Measurements from ENCODE around the gene JMJD7. TPM values are rescaled to one million over a fixed set of nuclear protein-coding genes. Genes with fewer than 3 reads are reported as not detected.

JMJD7 gene
- total RNA-seq, 4 donors from 2014 or later, result 45.4 to 88.3 (median 60.9) TPM

- Histone ChIP-seq H3K27ac (peak overlapping the region; percentile 87), H3K4me1 (peaks cover 61% of the 10 kb centered on the region), H3K36me3 (peaks cover under 1% of the 10 kb centered on the region), H3K27me3 (no peaks in the 10 kb centered on the region), H3K4me3 (no peak overlapping the region), H3K9me3 (no peaks in the 10 kb centered on the region)
- TF ChIP-seq EP300 (IDR thresholded peaks at IDR 0.05) (no peak), POLR2AphosphoS5 (IDR thresholded peaks at IDR 0.05) (peak in 1 of 3 donors; percentile 28), CTCF (IDR thresholded peaks at IDR 0.05) (no peak)
- DNase-seq (ENCODE audit: low spot score in 2 of 2), result peak in 1 of 2 donors; percentile 74
- 52% methylated on average over 7 of the region's 10 CpGs for WGBS
Measured at GRCh38 chr15:41806291-41807181, 21.4 kb upstream of the JMJD7 start.

- Histone ChIP-seq H3K36me3 (peaks cover 23% of the 10 kb centered on the region), H3K27me3 (no peaks in the 10 kb centered on the region), H3K4me1 (peaks cover 49% of the 10 kb centered on the region), H3K27ac (no peak overlapping the region), H3K4me3 (no peak overlapping the region), H3K9me3 (no peaks in the 10 kb centered on the region)
- 62% methylated on average over 2 of the region's 2 CpGs for WGBS
- TF ChIP-seq POLR2AphosphoS5 (IDR thresholded peaks at IDR 0.05) (no peak), CTCF (IDR thresholded peaks at IDR 0.05) (no peak)
- DNase-seq (ENCODE audit: low spot score in 2 of 2), result no peak
Measured at GRCh38 chr15:41809121-41809520, 18.8 kb upstream of the JMJD7 start.

- no peak for TF ChIP-seq POLR2A (IDR thresholded peaks at IDR 0.05)
- TF ChIP-seq CTCF (IDR thresholded peaks at IDR 0.05), result no peak
- no peak for TF ChIP-seq EP300 (IDR thresholded peaks at IDR 0.05)
- TF ChIP-seq POLR2AphosphoS5 (IDR thresholded peaks at IDR 0.05), result no peak
- 54% methylated on average over 10 of the region's 12 CpGs for WGBS
- H3K4me3 ChIP-seq, result no peak overlapping the region
- H3K4me1 ChIP-seq, result peaks cover 45% of the 10 kb centered on the region
- H3K27ac ChIP-seq, result no peak overlapping the region
- H3K36me3 ChIP-seq, result peaks cover 29% of the 10 kb centered on the region
- no peak for DNase-seq (ENCODE audit: low spot score in 2 of 2)
- H3K27me3 ChIP-seq, result no peaks in the 10 kb centered on the region
- no peaks in the 10 kb centered on the region for H3K9me3 ChIP-seq
Measured at GRCh38 chr15:41809526-41810220, 18.2 kb upstream of the JMJD7 start.

- WGBS, result 96% methylated on average over 2 of the region's 5 CpGs
- no peak for TF ChIP-seq CTCF (IDR thresholded peaks at IDR 0.05)
- TF ChIP-seq EP300 (IDR thresholded peaks at IDR 0.05), result no peak
- no peak for TF ChIP-seq POLR2A (IDR thresholded peaks at IDR 0.05)
- no peak for TF ChIP-seq POLR2AphosphoS5 (IDR thresholded peaks at IDR 0.05)
- Histone ChIP-seq H3K4me1 (peaks cover 34% of the 10 kb centered on the region), H3K36me3 (peaks cover 41% of the 10 kb centered on the region), H3K9me3 (no peaks in the 10 kb centered on the region), H3K27me3 (no peaks in the 10 kb centered on the region), H3K4me3 (no peak overlapping the region), H3K27ac (no peak overlapping the region)
- no peak for DNase-seq (ENCODE audit: low spot score in 2 of 2)
Measured at GRCh38 chr15:41810651-41811431, 17.1 kb upstream of the JMJD7 start.
